ENCODE results near the gene ASCL4. TPM values are rescaled to one million over a fixed set of nuclear protein-coding genes. Genes with fewer than 3 reads are reported as not detected.

ASCL4 gene
- total RNA-seq, 1 donor from 2014 or later: not detected

DNA sequence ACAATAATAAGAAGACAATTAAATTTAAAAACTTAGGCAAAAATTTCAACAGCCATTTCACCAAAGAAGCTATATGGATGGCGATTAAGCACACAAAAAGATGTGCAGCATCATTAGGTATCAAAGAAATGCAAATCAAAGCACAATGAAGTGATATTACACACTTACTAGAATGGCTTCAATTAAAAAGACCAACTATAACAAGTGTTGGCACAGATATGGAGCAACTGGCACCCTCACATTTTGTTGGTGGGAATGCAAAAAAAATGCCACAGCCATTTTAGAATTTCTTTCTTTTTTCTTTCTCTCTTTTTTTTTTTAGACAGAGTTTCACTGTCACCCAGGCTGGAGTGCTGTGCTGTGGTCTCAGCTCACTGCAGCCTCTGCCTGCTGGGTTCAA is 11.6 kb upstream of the ASCL4 start:
- TF ChIP-seq, protein P1, sequence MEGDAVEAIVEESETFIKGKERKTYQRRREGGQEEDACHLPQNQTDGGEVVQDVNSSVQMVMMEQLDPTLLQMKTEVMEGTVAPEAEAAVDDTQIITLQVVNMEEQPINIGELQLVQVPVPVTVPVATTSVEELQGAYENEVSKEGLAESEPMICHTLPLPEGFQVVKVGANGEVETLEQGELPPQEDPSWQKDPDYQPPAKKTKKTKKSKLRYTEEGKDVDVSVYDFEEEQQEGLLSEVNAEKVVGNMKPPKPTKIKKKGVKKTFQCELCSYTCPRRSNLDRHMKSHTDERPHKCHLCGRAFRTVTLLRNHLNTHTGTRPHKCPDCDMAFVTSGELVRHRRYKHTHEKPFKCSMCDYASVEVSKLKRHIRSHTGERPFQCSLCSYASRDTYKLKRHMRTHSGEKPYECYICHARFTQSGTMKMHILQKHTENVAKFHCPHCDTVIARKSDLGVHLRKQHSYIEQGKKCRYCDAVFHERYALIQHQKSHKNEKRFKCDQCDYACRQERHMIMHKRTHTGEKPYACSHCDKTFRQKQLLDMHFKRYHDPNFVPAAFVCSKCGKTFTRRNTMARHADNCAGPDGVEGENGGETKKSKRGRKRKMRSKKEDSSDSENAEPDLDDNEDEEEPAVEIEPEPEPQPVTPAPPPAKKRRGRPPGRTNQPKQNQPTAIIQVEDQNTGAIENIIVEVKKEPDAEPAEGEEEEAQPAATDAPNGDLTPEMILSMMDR (IDR thresholded peaks at IDR 0.05): no peak
- Mint-ChIP-seq H3K27ac (ENCODE audit: unreplicated experiment) (no peak overlapping the region), H3K9me3 (ENCODE audit: low read depth) (no peaks in the 10 kb centered on the region), H3K27me3 (ENCODE audit: low read depth) (peaks cover 14% of the 10 kb centered on the region), H3K4me3 (ENCODE audit: unreplicated experiment) (no peak overlapping the region), H3K4me1 (ENCODE audit: low read depth) (peaks cover 26% of the 10 kb centered on the region), H3K36me3 (ENCODE audit: low read depth) (no peaks in the 10 kb centered on the region)
- DNase-seq (ENCODE audit: low spot score): no peak

DNA sequence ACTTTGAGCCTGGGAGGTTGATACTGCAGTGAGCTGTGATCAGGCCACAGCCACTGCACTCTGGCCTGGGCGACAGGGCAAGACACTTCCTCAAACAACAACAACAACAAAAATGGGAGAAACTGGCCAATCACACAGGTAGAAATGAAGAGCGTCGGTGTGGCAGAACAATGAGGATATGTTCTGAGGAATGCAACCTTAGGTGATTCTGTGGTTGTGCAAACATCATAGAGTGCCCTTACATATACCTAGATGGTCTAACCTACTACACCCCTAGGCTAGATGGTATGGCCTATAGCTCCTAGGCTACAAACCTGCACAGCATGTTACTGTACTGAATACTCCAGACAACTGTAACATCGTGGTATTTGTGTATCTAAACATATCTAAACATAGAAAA is 9.9 kb upstream of the ASCL4 start:
- peaks cover 16% of the 10 kb centered on the region for H3K27me3 Mint-ChIP-seq (ENCODE audit: low read depth)
- H3K4me1 Mint-ChIP-seq (ENCODE audit: low read depth): peaks cover 12% of the 10 kb centered on the region
- H3K9me3 Mint-ChIP-seq (ENCODE audit: low read depth): no peaks in the 10 kb centered on the region
- TF ChIP-seq, protein P1 (IDR thresholded peaks at IDR 0.05): no peak
- no peak overlapping the region for H3K27ac Mint-ChIP-seq (ENCODE audit: unreplicated experiment)
- H3K36me3 Mint-ChIP-seq (ENCODE audit: low read depth): no peaks in the 10 kb centered on the region
- no peak overlapping the region for H3K4me3 Mint-ChIP-seq (ENCODE audit: unreplicated experiment)
- DNase-seq (ENCODE audit: low spot score): no peak

DNA sequence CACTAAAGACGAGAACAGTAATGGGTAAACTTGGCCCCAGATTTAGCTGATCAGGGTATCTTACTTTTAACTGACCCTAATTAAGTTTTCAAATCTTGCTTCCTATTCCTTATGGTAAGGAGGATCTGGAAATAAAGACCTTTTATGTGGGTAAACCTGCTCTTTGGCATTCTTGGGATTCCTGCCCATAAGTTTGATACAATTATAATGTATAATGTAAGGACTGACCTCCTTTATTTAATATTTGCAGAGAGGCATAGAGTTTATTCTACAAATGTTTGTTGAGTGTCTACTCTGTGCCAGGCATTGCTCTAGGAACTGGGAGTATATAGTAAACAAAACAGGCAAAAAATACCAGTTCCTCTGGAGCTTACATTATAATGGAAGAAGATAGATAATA is 9.2 kb upstream of the ASCL4 start:
- Mint-ChIP-seq H3K9me3 (ENCODE audit: low read depth) (no peaks in the 10 kb centered on the region), H3K4me3 (ENCODE audit: unreplicated experiment) (no peak overlapping the region), H3K36me3 (ENCODE audit: low read depth) (no peaks in the 10 kb centered on the region), H3K4me1 (ENCODE audit: low read depth) (peaks cover 5% of the 10 kb centered on the region), H3K27ac (ENCODE audit: unreplicated experiment) (no peak overlapping the region), H3K27me3 (ENCODE audit: low read depth) (peaks cover 18% of the 10 kb centered on the region)
- TF ChIP-seq, protein P1 (IDR thresholded peaks at IDR 0.05): no peak
- no peak for DNase-seq (ENCODE audit: low spot score)

DNA sequence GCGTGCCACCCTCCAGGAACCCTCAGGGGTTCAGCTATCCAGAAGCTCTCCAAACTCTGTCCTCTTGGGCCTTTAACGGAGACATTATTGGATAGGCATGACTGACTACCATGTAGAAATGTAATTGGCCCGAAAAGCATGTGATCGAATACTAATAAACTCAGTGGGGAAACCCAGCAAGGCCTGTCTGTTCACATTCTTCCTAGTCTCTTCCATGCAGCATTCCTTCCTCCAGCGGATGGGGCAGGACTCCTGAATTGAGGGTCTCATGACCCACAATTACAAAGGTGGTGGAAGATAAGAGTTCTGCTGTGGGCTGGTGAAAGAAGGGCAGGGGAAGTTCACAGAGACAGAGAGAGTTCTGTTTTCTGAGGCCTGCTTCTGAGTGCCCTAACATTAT is 7.0 kb upstream of the ASCL4 start:
- no peak overlapping the region for H3K27ac Mint-ChIP-seq (ENCODE audit: unreplicated experiment)
- no peaks in the 10 kb centered on the region for H3K4me1 Mint-ChIP-seq (ENCODE audit: low read depth)
- TF ChIP-seq, protein P1 (IDR thresholded peaks at IDR 0.05): no peak
- no peaks in the 10 kb centered on the region for H3K9me3 Mint-ChIP-seq (ENCODE audit: low read depth)
- H3K36me3 Mint-ChIP-seq (ENCODE audit: low read depth): no peaks in the 10 kb centered on the region
- H3K4me3 Mint-ChIP-seq (ENCODE audit: unreplicated experiment): no peak overlapping the region
- DNase-seq (ENCODE audit: low spot score): no peak
- H3K27me3 Mint-ChIP-seq (ENCODE audit: low read depth): peaks cover 26% of the 10 kb centered on the region

DNA sequence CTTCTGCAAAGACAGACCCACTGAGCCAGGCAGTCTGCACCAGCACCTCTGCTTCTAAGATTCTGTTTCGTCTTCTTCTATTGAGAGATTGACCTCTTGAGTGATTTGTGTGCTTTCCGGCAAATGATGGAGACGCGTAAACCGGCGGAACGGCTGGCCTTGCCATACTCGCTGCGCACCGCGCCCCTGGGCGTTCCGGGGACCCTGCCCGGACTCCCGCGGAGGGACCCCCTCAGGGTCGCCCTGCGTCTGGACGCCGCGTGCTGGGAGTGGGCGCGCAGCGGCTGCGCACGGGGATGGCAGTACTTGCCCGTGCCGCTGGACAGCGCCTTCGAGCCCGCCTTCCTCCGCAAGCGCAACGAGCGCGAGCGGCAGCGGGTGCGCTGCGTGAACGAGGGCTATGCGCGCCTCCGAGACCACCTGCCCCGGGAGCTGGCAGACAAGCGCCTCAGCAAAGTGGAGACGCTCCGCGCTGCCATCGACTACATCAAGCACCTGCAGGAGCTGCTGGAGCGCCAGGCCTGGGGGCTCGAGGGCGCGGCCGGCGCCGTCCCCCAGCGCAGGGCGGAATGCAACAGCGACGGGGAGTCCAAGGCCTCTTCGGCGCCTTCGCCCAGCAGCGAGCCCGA is 703 bp downstream of the ASCL4 start:
- TF ChIP-seq, protein P1 (IDR thresholded peaks at IDR 0.05): no peak
- DNase-seq (ENCODE audit: low spot score): no peak
- H3K27me3 Mint-ChIP-seq (ENCODE audit: low read depth): peaks cover 67% of the 10 kb centered on the region
- no peak overlapping the region for H3K4me3 Mint-ChIP-seq (ENCODE audit: unreplicated experiment)
- no peaks in the 10 kb centered on the region for H3K9me3 Mint-ChIP-seq (ENCODE audit: low read depth)
- H3K4me1 Mint-ChIP-seq (ENCODE audit: low read depth): peaks cover 3% of the 10 kb centered on the region
- no peaks in the 10 kb centered on the region for H3K36me3 Mint-ChIP-seq (ENCODE audit: low read depth)
- H3K27ac Mint-ChIP-seq (ENCODE audit: unreplicated experiment): no peak overlapping the region

Data from chondrocyte (in vitro differentiated cells).